Kidney (tissue), 14 donors: ENCODE results near the gene TNS3. TPM values are rescaled to one million over a fixed set of nuclear protein-coding genes. Genes with fewer than 3 reads are reported as not detected.

ENCODE experiments used
- DNase-seq, 5 donors: peaks; one replicate each; pipeline ENCODE4 v3.0.0-alpha.2; 2013 to 2020
- FAIRE-seq: peaks from 2 replicates; lab custom pipeline; 2012; peaks lifted over from hg19 to GRCh38; lab: Jason Lieb, UNC
- H3K27ac ChIP-seq, 2 donors: one replicate each; pipeline ENCODE4 v1.7.0; 2013; ENCODE audit warnings: low read depth in 2 of 2, low read length in 2 of 2, inconsistent platforms in 1 of 2
- H3K27me3 ChIP-seq: one replicate; pipeline ENCODE4 v1.7.1; 2013; ENCODE audit warnings: low read length, inconsistent platforms; ENCODE audit not compliant: control insufficient read depth, insufficient read depth
- H3K36me3 ChIP-seq, 3 donors: one replicate each; pipeline versions ENCODE4 v1.7.0 to v1.7.1; 2013; ENCODE audit warnings: low read length in 3 of 3, control low read depth in 1 of 3, inconsistent platforms in 1 of 3; ENCODE audit not compliant: insufficient read depth in 3 of 3, control insufficient read depth in 2 of 3
- H3K4me1 ChIP-seq, 3 donors: one replicate each; pipeline versions ENCODE4 v1.7.0 to v1.7.1; 2013; ENCODE audit warnings: low read length in 3 of 3, inconsistent platforms in 1 of 3, low read depth in 1 of 3; ENCODE audit not compliant: control insufficient read depth in 2 of 3, insufficient read depth in 2 of 3
- H3K4me3 ChIP-seq, 3 donors: one replicate each; pipeline versions ENCODE4 v1.7.0 to v1.8.1; 2013; ENCODE audit warnings: low read length in 3 of 3, control low read depth in 1 of 3, inconsistent platforms in 1 of 3
- H3K9ac ChIP-seq, 3 donors: one replicate each; pipeline versions ENCODE4 v1.7.0 to v1.7.1; 2013; ENCODE audit warnings: low read length in 3 of 3, control low read depth in 1 of 3, inconsistent platforms in 1 of 3
- H3K9me3 ChIP-seq, 3 donors: one replicate each; pipeline versions ENCODE4 v1.7.0 to v1.7.1; 2013; ENCODE audit warnings: low read length in 3 of 3, control low read depth in 1 of 3, inconsistent platforms in 1 of 3; ENCODE audit not compliant: control insufficient read depth in 2 of 3, insufficient read depth in 1 of 3
- intact Hi-C: fragments of 100-400 bp; cut with DNase I; formaldehyde crosslinking; loops from one replicate; pipeline ENCODE4 v1.11.1; 2022
- polyA plus RNA-seq: library from polyadenylated mRNA; stranded (reverse); fragments of 350-450 nt; fragmentation: Illumina TruSeq; extraction: RNeasy Lipid Tissue Mini Kit (QIAGEN cat#74804); gene quantifications from one replicate; pipeline ENCODE4 v1.2.3, GENCODE V29; 2014; ENCODE audit warnings: low read depth, low replicate concordance; ENCODE audit not compliant: insufficient read depth
- total RNA-seq: library from RNA; stranded (reverse); fragmentation: NEBNext Ultra II Directional; extraction: Animal tissue kit (Norgen Biotek cat#: 25700); gene quantifications from one replicate; pipeline ENCODE4 v1.2.1, GENCODE V29; 2021
- TF ChIP-seq, protein P1 (sequence below): IDR thresholded peaks from 3 replicates; pipeline ENCODE4 v1.5.1; 2012; ENCODE audit warnings: mild to moderate bottlenecking, moderate library complexity, borderline replicate concordance; ENCODE audit not compliant: insufficient read depth; ENCODE audit errors: extremely low read depth
- donor health status: control.
- donor health status: control.
- donor health status: control.
- donor health status: control.
- donor health status: control.
- donor health status: DM: yes; HTN: yes; CAD: no.
- donor health status: Normal renal cell carcinoma (clear cell type).

The TNS3 gene
- total and polyA plus RNA-seq, 2 donors from 2014 or later = 38.4 to 198 TPM

GRCh38 chr7:47510192-47510591 lies 71.7 kb downstream of the TNS3 start:
- FAIRE-seq (no peak), DNase-seq (peak in 2 of 5 donors; percentile 16 to 23)
- H3K9ac ChIP-seq = no peak overlapping the region
- intact Hi-C loops = no loop called here
- peaks cover 0 to 6% (median 3%) of the 10 kb centered on the region in 3 donors for H3K36me3 ChIP-seq
- TF ChIP-seq, protein P1, sequence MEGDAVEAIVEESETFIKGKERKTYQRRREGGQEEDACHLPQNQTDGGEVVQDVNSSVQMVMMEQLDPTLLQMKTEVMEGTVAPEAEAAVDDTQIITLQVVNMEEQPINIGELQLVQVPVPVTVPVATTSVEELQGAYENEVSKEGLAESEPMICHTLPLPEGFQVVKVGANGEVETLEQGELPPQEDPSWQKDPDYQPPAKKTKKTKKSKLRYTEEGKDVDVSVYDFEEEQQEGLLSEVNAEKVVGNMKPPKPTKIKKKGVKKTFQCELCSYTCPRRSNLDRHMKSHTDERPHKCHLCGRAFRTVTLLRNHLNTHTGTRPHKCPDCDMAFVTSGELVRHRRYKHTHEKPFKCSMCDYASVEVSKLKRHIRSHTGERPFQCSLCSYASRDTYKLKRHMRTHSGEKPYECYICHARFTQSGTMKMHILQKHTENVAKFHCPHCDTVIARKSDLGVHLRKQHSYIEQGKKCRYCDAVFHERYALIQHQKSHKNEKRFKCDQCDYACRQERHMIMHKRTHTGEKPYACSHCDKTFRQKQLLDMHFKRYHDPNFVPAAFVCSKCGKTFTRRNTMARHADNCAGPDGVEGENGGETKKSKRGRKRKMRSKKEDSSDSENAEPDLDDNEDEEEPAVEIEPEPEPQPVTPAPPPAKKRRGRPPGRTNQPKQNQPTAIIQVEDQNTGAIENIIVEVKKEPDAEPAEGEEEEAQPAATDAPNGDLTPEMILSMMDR = no peak
- no peak overlapping the region for H3K4me3 ChIP-seq
- H3K27me3 ChIP-seq = no peaks in the 10 kb centered on the region
- no peaks in the 10 kb centered on the region for H3K9me3 ChIP-seq
- no peak overlapping the region for H3K27ac ChIP-seq
- peaks cover 15 to 35% (median 34%) of the 10 kb centered on the region in 3 donors for H3K4me1 ChIP-seq

- Histone ChIP-seq H3K9me3 (no peaks in the 10 kb centered on the region), H3K36me3 (peaks cover 0 to 7% (median 5%) of the 10 kb centered on the region in 3 donors), H3K27ac (no peak overlapping the region), H3K4me1 (peaks cover 15 to 36% (median 34%) of the 10 kb centered on the region in 3 donors), H3K4me3 (no peak overlapping the region), H3K9ac (no peak overlapping the region), H3K27me3 (no peaks in the 10 kb centered on the region)
- DNase-seq = peak in 2 of 5 donors; percentile 17 to 55
- no peak for FAIRE-seq
- intact Hi-C loops = no loop called here
- TF ChIP-seq, protein P1 = no peak
These were observed 72.3 kb downstream of the TNS3 start for GRCh38 chr7:47509571-47509970.

GRCh38 chr7:47508389-47509380 lies 73.2 kb downstream of the TNS3 start:
- intact Hi-C loops = no loop called here
- peaks cover 12 to 39% (median 27%) of the 10 kb centered on the region in 3 donors for H3K4me1 ChIP-seq
- FAIRE-seq (no peak), DNase-seq (peak in 2 of 5 donors; percentile 29 to 35)
- peak overlapping the region in 1 of 2 donors; percentile 23 for H3K27ac ChIP-seq
- peaks cover 0 to 15% (median 8%) of the 10 kb centered on the region in 3 donors for H3K36me3 ChIP-seq
- no peak overlapping the region for H3K4me3 ChIP-seq
- TF ChIP-seq, protein P1 = no peak
- no peaks in the 10 kb centered on the region for H3K27me3 ChIP-seq
- H3K9me3 ChIP-seq = no peaks in the 10 kb centered on the region
- no peak overlapping the region for H3K9ac ChIP-seq
